Epithelial cell of esophagus (primary cell): ENCODE results near the gene SLC44A1.
"Not testable (repeated sequence)": the region's sequence is repeated elsewhere in the genome, so short reads cannot be mapped to it uniquely, and the experiment has no call there.

Experiments used
- DNase-seq: peaks from one replicate; pipeline ENCODE4 v3.0.0; 2010; ENCODE audit warnings: low read depth
- H3K4me3 ChIP-seq: 2 replicates; pipeline ENCODE4 v1.5.1; 2011; ENCODE audit warnings: mild to moderate bottlenecking, low read length, control low read depth
- CTCF ChIP-seq: IDR thresholded peaks from 2 replicates; pipeline ENCODE4 v1.5.1; 2011; ENCODE audit warnings: low read depth, mild to moderate bottlenecking, low read length, control low read depth, inconsistent platforms; ENCODE audit not compliant: insufficient read depth; ENCODE audit errors: missing control alignments

SLC44A1 gene

GRCh38 chr9:105255421-105255820 lies 11.0 kb downstream of the SLC44A1 start:
- TF ChIP-seq CTCF, result no peak
- no peak overlapping the region for H3K4me3 ChIP-seq
- DNase-seq, result no peak

- not testable (repeated sequence) for DNase-seq, H3K4me3 ChIP-seq
These were observed 12.1 kb downstream of the SLC44A1 start for GRCh38 chr9:105256569-105256968.

GRCh38 chr9:105257809-105258208 lies 13.4 kb downstream of the SLC44A1 start:
- no peak for TF ChIP-seq CTCF
- H3K4me3 ChIP-seq, result no peak overlapping the region
- no peak for DNase-seq

GRCh38 chr9:105258225-105258737 lies 13.8 kb downstream of the SLC44A1 start:
- TF ChIP-seq CTCF, result no peak
- H3K4me3 ChIP-seq, result no peak overlapping the region
- no peak for DNase-seq

GRCh38 chr9:105259274-105259673 lies 14.8 kb downstream of the SLC44A1 start:
- no peak for TF ChIP-seq CTCF

GRCh38 chr9:105259731-105260612 lies 15.5 kb downstream of the SLC44A1 start:
- H3K4me3 ChIP-seq, result no peak overlapping the region
- TF ChIP-seq CTCF, result no peak

More at GRCh38 chr9:105259274-105259673, 14.8 kb downstream of the SLC44A1 start:
- DNase-seq, result no peak
- no peak overlapping the region for H3K4me3 ChIP-seq

GRCh38 chr9:105262497-105262896 lies 18.0 kb downstream of the SLC44A1 start:
- peak; percentile 20 for DNase-seq
- TF ChIP-seq CTCF, result no peak
- no peak overlapping the region for H3K4me3 ChIP-seq

More at GRCh38 chr9:105259731-105260612, 15.5 kb downstream of the SLC44A1 start:
- no peak for DNase-seq
